GM12878 (cell line): ENCODE measurements around the gene PRCP. TPM values are rescaled to one million over a fixed set of nuclear protein-coding genes. Genes with fewer than 3 reads are reported as not detected.

Experiments used
- ATAC-seq: fragments of 200-7000 bp; cut with Tn5 transposase; 3 replicates; pipeline ENCODE4 v1.9.1; 2020; ENCODE audit warnings: mild to moderate bottlenecking, moderate library complexity
- BruUV-seq: library from RNA; stranded (reverse); fragments of 400-500 nt; replicated peaks from 2 replicates; lab custom pipeline; 2021; lab: Mats Ljungman, UMichigan
- CTCF ChIA-PET: fragments of 300-600 bp; sonication (Branson Sonifier 250); formaldehyde crosslinking; extraction: SDS; loops from one replicate; lab custom pipeline; 2021; ENCODE audit warnings: inconsistent platforms; lab: Yijun Ruan, JAX
- POLR2A ChIA-PET: fragments of 350-600 bp; formaldehyde crosslinking; extraction: SDS; loops from one replicate; lab custom pipeline; 2021; ENCODE audit warnings: inconsistent platforms; lab: Charles Lee
- RAD21 ChIA-PET: fragments of 300-600 bp; sonication (Branson Sonifier 250); formaldehyde crosslinking; loops from one replicate; lab custom pipeline; 2023; ENCODE audit warnings: antibody characterized with exemption; ENCODE audit not compliant: unreplicated experiment; lab: Charles Lee
- SMC1A ChIA-PET: fragments of 300-600 bp; sonication (Branson Sonifier 250); formaldehyde crosslinking; loops from one replicate; lab custom pipeline; 2023; ENCODE audit not compliant: unreplicated experiment, uncharacterized antibody; lab: Charles Lee
- DNase-seq: peaks from one replicate; pipeline ENCODE4 v3.0.0-alpha.2; 2011; ENCODE audit warnings: low read depth, low spot score
- FAIRE-seq: peaks from 3 replicates; lab custom pipeline; 2011; peaks lifted over from hg19 to GRCh38; lab: Jason Lieb, UNC
- H2AFZ ChIP-seq: 2 replicates; pipeline ENCODE4 v1.6.0; 2011; ENCODE audit warnings: low read depth, low read length, control low read depth; ENCODE audit not compliant: control insufficient read depth
- H3K27ac ChIP-seq: 2 replicates; pipeline ENCODE4 v1.5.1; 2011; ENCODE audit warnings: control low read depth; ENCODE audit not compliant: control insufficient read depth, insufficient read depth
- H3K27me3 ChIP-seq, 2 experiments: replicated peaks in 1 of 2; 2 replicates each; pipeline versions ENCODE4 v1.6.0 to v1.6.1; 2011; ENCODE audit warnings: low read length in 1 of 2; ENCODE audit not compliant: control insufficient read depth in 2 of 2, insufficient read depth in 2 of 2
- H3K36me3 ChIP-seq, 2 experiments: 2 replicates each; pipeline ENCODE4 v1.5.1; 2011; ENCODE audit warnings: low read length in 1 of 2; ENCODE audit not compliant: control insufficient read depth in 2 of 2, insufficient read depth in 2 of 2
- H3K4me1 ChIP-seq: 2 replicates; pipeline ENCODE4 v1.6.1; 2011; ENCODE audit warnings: mild to moderate bottlenecking, low read length, moderate library complexity, mixed read lengths; ENCODE audit not compliant: control insufficient read depth, insufficient read depth
- H3K4me2 ChIP-seq: 2 replicates; pipeline ENCODE4 v1.6.0; 2011; ENCODE audit warnings: control low read depth; ENCODE audit not compliant: control insufficient read depth, insufficient read depth
- H3K4me3 ChIP-seq: fragments of 200-600 bp; sonication (generic); 2 replicates; pipeline ENCODE4 v1.5.1; 2016
- H3K79me2 ChIP-seq: 2 replicates; pipeline ENCODE4 v1.6.0; 2011; ENCODE audit warnings: low read length; ENCODE audit not compliant: control insufficient read depth, insufficient read depth
- H3K9ac ChIP-seq: 2 replicates; pipeline ENCODE4 v1.8.0; 2011; ENCODE audit warnings: low read length, control low read depth, mixed read lengths; ENCODE audit not compliant: control insufficient read depth, insufficient read depth
- H3K9me3 ChIP-seq: replicated peaks from 3 replicates; pipeline ENCODE4 v1.5.1; 2011; ENCODE audit warnings: mild to moderate bottlenecking, low read length; ENCODE audit not compliant: control insufficient read depth, insufficient read depth
- H4K20me1 ChIP-seq: 2 replicates; pipeline ENCODE4 v1.6.0; 2011; ENCODE audit not compliant: control insufficient read depth, insufficient read depth
- BACH1 ChIP-seq: fragments of 450-650 bp; IDR thresholded peaks from 2 replicates; pipeline ENCODE4 v1.6.1; 2017; ENCODE audit warnings: mild to moderate bottlenecking, borderline replicate concordance
- CBFB ChIP-seq: IDR thresholded peaks from 2 replicates; pipeline ENCODE4 v1.6.1; 2016; ENCODE audit warnings: antibody characterized with exemption, low read depth
- JUNB ChIP-seq: IDR thresholded peaks from 2 replicates; pipeline ENCODE4 v1.6.1; 2016; ENCODE audit warnings: antibody characterized with exemption, mild to moderate bottlenecking
- MYC ChIP-seq: IDR thresholded peaks from 2 replicates; pipeline ENCODE4 v1.6.1; 2011; ENCODE audit warnings: mild to moderate bottlenecking, low read length, moderate library complexity, inconsistent platforms; ENCODE audit not compliant: insufficient read depth, insufficient replicate concordance, insufficient read length, severe bottlenecking
- NBN ChIP-seq: fragments of 450-650 bp; IDR thresholded peaks from 2 replicates; pipeline ENCODE4 v1.6.1; 2016
- NFXL1 ChIP-seq: fragments of 450-650 bp; IDR thresholded peaks from 2 replicates; pipeline ENCODE4 v1.6.1; 2017; ENCODE audit warnings: antibody characterized with exemption, mild to moderate bottlenecking, borderline replicate concordance
- RAD21 ChIP-seq: IDR thresholded peaks from 2 replicates; pipeline ENCODE4 v1.6.1; 2011; ENCODE audit warnings: mild to moderate bottlenecking, low read depth, low read length, moderate library complexity; ENCODE audit not compliant: insufficient read depth
- RCOR1 ChIP-seq: conservative IDR thresholded peaks from 2 replicates; pipeline ENCODE4 v1.6.1; 2012; ENCODE audit warnings: low read depth, low read length, improper control_type of control experiment
- RFX5 ChIP-seq: IDR thresholded peaks from 2 replicates; pipeline ENCODE4 v1.6.1; 2011; ENCODE audit warnings: low read depth, low read length, improper control_type of control experiment
- RUNX3 ChIP-seq: IDR thresholded peaks from 2 replicates; pipeline ENCODE4 v1.6.1; 2012; ENCODE audit warnings: low read length, inconsistent platforms
- YY1 ChIP-seq: IDR thresholded peaks from 2 replicates; pipeline ENCODE4 v1.6.1; 2011; ENCODE audit warnings: low read depth, mild to moderate bottlenecking, low read length
- ZNF622 ChIP-seq: fragments of 450-650 bp; IDR thresholded peaks from 2 replicates; pipeline ENCODE4 v1.6.1; 2017; ENCODE audit warnings: mild to moderate bottlenecking, inconsistent platforms
- WGBS: methylation state at CpG from one replicate; pipeline ENCODE4 v1.1.6; 2016; ENCODE audit warnings: low lambda C conversion rate; ENCODE audit not compliant: insufficient replicate concordance, insufficient coverage; ENCODE audit errors: missing lambda C conversion rate; 5-methylcytosine and 5-hydroxymethylcytosine counted together
- in situ Hi-C: fragments of 300-500 bp; cut with MboI; formaldehyde crosslinking; loops from 9 replicates; pipeline ENCODE4 v1.14.3; 2018; ENCODE audit warnings: mixed read lengths
- intact Hi-C: fragments of 100-400 bp; cut with micrococcal nuclease; formaldehyde crosslinking; loops from one replicate; pipeline ENCODE4 v1.14.2; 2022; ENCODE audit not compliant: unreplicated experiment
- polyA plus RNA-seq, 11 experiments: library from polyadenylated mRNA; depleted of rRNA in 4 of 11; unstranded in 6 of 11; stranded (reverse) in 5 of 11; fragments of >200 nt; fragmentation: Nextera tagmentation in 4 of 11; fragmentation: Illumina TruSeq in 1 of 11; extraction: Ambion mirVana in 4 of 11; extraction: Trizol in 1 of 11; gene quantifications; 1 replicate in 1 of 11; 2 replicates in 10 of 11; pipeline versions ENCODE4 v1.2.1 to v1.2.3, GENCODE V29; 2011 to 2016; ENCODE audit warnings: inconsistent platforms in 2 of 11, missing spikeins in 2 of 11, low read depth in 1 of 11
- total RNA-seq, 4 experiments: library from RNA; depleted of rRNA in 3 of 4; stranded (reverse); fragments of >200 nt in 3 of 4; fragmentation: Illumina TruSeq in 1 of 4; extraction: Trizol in 1 of 4; gene quantifications; 2 replicates each; pipeline versions ENCODE4 v1.2.1 to v1.2.3, GENCODE V29; 2013 to 2021
- TF ChIP-seq, protein P1 (sequence below): fragments of 450-650 bp; IDR thresholded peaks from 2 replicates; pipeline ENCODE4 v1.6.1; 2017; ENCODE audit warnings: mild to moderate bottlenecking
- TF ChIP-seq, protein P2 (sequence below): fragments of 450-650 bp; conservative IDR thresholded peaks from 2 replicates; pipeline ENCODE4 v1.6.1; 2017; ENCODE audit warnings: mild to moderate bottlenecking, moderate library complexity
- TF ChIP-seq, protein P3 (sequence below): IDR thresholded peaks from 2 replicates; pipeline ENCODE4 v1.6.1; 2012; ENCODE audit warnings: improper control_type of control experiment, low read depth, low read length; ENCODE audit not compliant: insufficient replicate concordance

Gene PRCP
- total and polyA plus RNA-seq, 10 of the 15 experiments (the other 5 are each of a cell fraction or from before 2014, with no cell fraction given), result 14.9 to 43.6 (median 20.0) TPM

DNA sequence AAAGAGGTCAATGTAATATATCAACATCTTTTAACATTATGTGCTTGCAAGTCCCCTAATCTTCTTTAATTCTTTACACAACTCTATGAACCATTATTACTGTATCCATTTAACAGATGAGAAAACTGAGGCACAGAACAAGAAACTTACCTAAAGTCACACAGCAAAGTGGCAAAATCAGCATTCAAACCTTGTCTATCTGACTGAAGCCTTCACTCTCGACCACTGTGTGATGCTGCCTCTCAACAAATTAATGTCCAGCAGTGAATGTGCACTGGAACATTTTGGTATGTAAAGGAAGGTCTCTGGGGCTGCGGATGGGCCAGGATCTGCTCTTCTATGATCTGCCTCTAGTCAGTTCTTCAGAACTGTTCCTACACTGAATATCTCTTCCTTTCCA is 42.1 kb downstream of the PRCP start:
- WGBS, result 79% methylated on average over 2 of the region's 2 CpGs
- no peak overlapping the region for H3K4me3 ChIP-seq
- intact Hi-C loops (no loop called here), in situ Hi-C loops (no loop called here)
- no TSS peak for BruUV-seq
- FAIRE-seq (no peak), DNase-seq (no peak), ATAC-seq (no peak)
- no peak overlapping the region for H2AFZ ChIP-seq
- H3K9me3 ChIP-seq, result no peaks in the 10 kb centered on the region
- POLR2A ChIA-PET, result no interaction called here
- H3K9ac ChIP-seq, result no peak overlapping the region
- no peaks in the 10 kb centered on the region for H4K20me1 ChIP-seq
- RAD21 ChIA-PET, result no interaction called here
- H3K36me3 ChIP-seq, result no peaks in the 10 kb centered on the region
- no peaks in the 10 kb centered on the region for H3K27me3 ChIP-seq
- no peak overlapping the region for H3K27ac ChIP-seq
- no peak for TF ChIP-seq RFX5
- TF ChIP-seq NBN, result no peak
- TF ChIP-seq, protein P1, sequence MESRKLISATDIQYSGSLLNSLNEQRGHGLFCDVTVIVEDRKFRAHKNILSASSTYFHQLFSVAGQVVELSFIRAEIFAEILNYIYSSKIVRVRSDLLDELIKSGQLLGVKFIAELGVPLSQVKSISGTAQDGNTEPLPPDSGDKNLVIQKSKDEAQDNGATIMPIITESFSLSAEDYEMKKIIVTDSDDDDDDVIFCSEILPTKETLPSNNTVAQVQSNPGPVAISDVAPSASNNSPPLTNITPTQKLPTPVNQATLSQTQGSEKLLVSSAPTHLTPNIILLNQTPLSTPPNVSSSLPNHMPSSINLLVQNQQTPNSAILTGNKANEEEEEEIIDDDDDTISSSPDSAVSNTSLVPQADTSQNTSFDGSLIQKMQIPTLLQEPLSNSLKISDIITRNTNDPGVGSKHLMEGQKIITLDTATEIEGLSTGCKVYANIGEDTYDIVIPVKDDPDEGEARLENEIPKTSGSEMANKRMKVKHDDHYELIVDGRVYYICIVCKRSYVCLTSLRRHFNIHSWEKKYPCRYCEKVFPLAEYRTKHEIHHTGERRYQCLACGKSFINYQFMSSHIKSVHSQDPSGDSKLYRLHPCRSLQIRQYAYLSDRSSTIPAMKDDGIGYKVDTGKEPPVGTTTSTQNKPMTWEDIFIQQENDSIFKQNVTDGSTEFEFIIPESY, result no peak
- TF ChIP-seq, protein P2, sequence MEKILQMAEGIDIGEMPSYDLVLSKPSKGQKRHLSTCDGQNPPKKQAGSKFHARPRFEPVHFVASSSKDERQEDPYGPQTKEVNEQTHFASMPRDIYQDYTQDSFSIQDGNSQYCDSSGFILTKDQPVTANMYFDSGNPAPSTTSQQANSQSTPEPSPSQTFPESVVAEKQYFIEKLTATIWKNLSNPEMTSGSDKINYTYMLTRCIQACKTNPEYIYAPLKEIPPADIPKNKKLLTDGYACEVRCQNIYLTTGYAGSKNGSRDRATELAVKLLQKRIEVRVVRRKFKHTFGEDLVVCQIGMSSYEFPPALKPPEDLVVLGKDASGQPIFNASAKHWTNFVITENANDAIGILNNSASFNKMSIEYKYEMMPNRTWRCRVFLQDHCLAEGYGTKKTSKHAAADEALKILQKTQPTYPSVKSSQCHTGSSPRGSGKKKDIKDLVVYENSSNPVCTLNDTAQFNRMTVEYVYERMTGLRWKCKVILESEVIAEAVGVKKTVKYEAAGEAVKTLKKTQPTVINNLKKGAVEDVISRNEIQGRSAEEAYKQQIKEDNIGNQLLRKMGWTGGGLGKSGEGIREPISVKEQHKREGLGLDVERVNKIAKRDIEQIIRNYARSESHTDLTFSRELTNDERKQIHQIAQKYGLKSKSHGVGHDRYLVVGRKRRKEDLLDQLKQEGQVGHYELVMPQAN, result no peak
- no peak for TF ChIP-seq NFXL1
- TF ChIP-seq RAD21, result no peak
- TF ChIP-seq YY1, result no peak
- TF ChIP-seq RCOR1, result no peak
- TF ChIP-seq CBFB, result no peak
- TF ChIP-seq MYC, result no peak
- no peak for TF ChIP-seq BACH1
- no peak for TF ChIP-seq JUNB
- TF ChIP-seq, protein P3, sequence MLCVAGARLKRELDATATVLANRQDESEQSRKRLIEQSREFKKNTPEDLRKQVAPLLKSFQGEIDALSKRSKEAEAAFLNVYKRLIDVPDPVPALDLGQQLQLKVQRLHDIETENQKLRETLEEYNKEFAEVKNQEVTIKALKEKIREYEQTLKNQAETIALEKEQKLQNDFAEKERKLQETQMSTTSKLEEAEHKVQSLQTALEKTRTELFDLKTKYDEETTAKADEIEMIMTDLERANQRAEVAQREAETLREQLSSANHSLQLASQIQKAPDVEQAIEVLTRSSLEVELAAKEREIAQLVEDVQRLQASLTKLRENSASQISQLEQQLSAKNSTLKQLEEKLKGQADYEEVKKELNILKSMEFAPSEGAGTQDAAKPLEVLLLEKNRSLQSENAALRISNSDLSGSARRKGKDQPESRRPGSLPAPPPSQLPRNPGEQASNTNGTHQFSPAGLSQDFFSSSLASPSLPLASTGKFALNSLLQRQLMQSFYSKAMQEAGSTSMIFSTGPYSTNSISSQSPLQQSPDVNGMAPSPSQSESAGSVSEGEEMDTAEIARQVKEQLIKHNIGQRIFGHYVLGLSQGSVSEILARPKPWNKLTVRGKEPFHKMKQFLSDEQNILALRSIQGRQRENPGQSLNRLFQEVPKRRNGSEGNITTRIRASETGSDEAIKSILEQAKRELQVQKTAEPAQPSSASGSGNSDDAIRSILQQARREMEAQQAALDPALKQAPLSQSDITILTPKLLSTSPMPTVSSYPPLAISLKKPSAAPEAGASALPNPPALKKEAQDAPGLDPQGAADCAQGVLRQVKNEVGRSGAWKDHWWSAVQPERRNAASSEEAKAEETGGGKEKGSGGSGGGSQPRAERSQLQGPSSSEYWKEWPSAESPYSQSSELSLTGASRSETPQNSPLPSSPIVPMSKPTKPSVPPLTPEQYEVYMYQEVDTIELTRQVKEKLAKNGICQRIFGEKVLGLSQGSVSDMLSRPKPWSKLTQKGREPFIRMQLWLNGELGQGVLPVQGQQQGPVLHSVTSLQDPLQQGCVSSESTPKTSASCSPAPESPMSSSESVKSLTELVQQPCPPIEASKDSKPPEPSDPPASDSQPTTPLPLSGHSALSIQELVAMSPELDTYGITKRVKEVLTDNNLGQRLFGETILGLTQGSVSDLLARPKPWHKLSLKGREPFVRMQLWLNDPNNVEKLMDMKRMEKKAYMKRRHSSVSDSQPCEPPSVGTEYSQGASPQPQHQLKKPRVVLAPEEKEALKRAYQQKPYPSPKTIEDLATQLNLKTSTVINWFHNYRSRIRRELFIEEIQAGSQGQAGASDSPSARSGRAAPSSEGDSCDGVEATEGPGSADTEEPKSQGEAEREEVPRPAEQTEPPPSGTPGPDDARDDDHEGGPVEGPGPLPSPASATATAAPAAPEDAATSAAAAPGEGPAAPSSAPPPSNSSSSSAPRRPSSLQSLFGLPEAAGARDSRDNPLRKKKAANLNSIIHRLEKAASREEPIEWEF, result no peak
- TF ChIP-seq RUNX3, result no peak
- TF ChIP-seq ZNF622, result no peak
- no peaks in the 10 kb centered on the region for H3K79me2 ChIP-seq
- SMC1A ChIA-PET, result no interaction called here
- no peak overlapping the region for H3K4me2 ChIP-seq
- CTCF ChIA-PET, result no interaction called here
- H3K4me1 ChIP-seq, result peaks cover 4% of the 10 kb centered on the region
